Measurements from ENCODE around the gene BCL3. TPM values are rescaled to one million over a fixed set of nuclear protein-coding genes. Genes with fewer than 3 reads are reported as not detected.

BCL3 gene
- total and polyA plus RNA-seq, 2 of the 13 experiments (the other 11 are each of a cell fraction or from before 2014, with no cell fraction given), result 2.3 to 4.0 TPM

DNA sequence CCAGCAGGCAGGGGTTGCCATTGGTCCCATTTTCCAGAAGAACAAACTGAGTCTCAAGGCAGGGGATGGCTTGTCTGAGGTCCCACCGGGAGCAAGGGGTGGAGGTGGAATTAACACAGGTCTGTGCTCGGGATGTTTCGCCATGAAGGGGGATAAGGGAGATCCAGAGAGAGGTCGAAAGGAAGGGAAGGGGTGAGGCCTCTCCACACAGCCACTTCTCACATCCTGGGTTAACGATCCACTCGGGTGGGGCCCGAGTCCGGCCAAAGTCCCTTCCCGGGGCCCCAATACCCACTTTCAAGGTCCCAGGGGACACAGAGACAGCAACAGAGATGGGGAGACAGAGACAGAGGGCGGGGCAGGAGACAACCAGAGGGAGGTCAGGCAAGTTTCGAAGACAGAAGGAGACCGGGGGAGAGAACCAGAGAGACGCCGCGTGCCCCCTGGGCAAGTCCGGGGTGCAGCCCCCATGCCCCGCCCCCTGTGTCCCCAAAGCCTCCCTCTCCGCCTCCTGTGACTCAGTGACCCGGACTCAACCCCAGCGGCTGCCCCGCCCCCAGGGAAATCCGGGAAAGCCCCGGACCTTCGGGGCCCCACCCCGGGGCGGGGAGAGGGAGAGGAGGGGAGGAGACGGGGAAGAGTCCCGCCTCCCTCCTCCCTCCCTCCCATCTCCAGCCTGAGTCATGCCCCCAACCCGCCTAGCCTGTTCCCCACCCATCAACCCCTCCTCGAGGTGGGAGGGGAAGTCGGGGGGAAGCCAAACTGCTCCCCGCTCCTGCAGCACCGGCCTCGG, 1.4 kb upstream of the BCL3 start (continued):
- TF ChIP-seq, protein P1, sequence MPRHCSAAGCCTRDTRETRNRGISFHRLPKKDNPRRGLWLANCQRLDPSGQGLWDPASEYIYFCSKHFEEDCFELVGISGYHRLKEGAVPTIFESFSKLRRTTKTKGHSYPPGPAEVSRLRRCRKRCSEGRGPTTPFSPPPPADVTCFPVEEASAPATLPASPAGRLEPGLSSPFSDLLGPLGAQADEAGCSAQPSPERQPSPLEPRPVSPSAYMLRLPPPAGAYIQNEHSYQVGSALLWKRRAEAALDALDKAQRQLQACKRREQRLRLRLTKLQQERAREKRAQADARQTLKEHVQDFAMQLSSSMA (CRISPR knock-in tag; IDR thresholded peaks at IDR 0.05), result no peak
- TF ChIP-seq, protein P2, sequence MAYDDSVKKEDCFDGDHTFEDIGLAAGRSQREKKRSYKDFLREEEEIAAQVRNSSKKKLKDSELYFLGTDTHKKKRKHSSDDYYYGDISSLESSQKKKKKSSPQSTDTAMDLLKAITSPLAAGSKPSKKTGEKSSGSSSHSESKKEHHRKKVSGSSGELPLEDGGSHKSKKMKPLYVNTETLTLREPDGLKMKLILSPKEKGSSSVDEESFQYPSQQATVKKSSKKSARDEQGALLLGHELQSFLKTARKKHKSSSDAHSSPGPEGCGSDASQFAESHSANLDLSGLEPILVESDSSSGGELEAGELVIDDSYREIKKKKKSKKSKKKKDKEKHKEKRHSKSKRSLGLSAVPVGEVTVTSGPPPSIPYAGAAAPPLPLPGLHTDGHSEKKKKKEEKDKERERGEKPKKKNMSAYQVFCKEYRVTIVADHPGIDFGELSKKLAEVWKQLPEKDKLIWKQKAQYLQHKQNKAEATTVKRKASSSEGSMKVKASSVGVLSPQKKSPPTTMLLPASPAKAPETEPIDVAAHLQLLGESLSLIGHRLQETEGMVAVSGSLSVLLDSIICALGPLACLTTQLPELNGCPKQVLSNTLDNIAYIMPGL (CRISPR knock-in tag; IDR thresholded peaks at IDR 0.05; ENCODE audit: borderline replicate concordance in 1 of 2, low read depth in 1 of 2), result no peak
- TF ChIP-seq ZFP36L1 (CRISPR knock-in tag; IDR thresholded peaks at IDR 0.05) (no peak), KDM3A (CRISPR knock-in tag; IDR thresholded peaks at IDR 0.05; ENCODE audit: low read depth) (no peak), ETV5 (CRISPR knock-in tag; IDR thresholded peaks at IDR 0.05; ENCODE audit: borderline replicate concordance) (peak; percentile 55; the same call in 1 of the 2 replicates), ZSCAN20 (CRISPR knock-in tag; IDR thresholded peaks at IDR 0.05; ENCODE audit: borderline replicate concordance) (0 out of 2 replicates have a peak, but pooled peaks have one; percentile 46), SKI (IDR thresholded peaks at IDR 0.05; ENCODE audit: partially characterized antibody) (peak; percentile 26), ZSCAN25 (CRISPR knock-in tag; IDR thresholded peaks at IDR 0.05) (peak; percentile 98), HOXA5 (CRISPR knock-in tag; IDR thresholded peaks at IDR 0.05) (no peak), ZNF3 (CRISPR knock-in tag; IDR thresholded peaks at IDR 0.05) (no peak), NFE2L1 (CRISPR knock-in tag; IDR thresholded peaks at IDR 0.05; ENCODE audit: borderline replicate concordance) (no peak), ZNF775 (CRISPR knock-in tag; IDR thresholded peaks at IDR 0.05; ENCODE audit: borderline replicate concordance) (no peak), ZNF598 (CRISPR knock-in tag; IDR thresholded peaks at IDR 0.05; ENCODE audit: borderline replicate concordance) (no peak), ZFP1 (CRISPR knock-in tag; IDR thresholded peaks at IDR 0.05) (no peak), SP4 (CRISPR knock-in tag; IDR thresholded peaks at IDR 0.05) (peak; percentile 79), SIX4 (CRISPR knock-in tag; IDR thresholded peaks at IDR 0.05) (no peak), ZNF333 (CRISPR knock-in tag; IDR thresholded peaks at IDR 0.05; ENCODE audit: borderline replicate concordance) (peak; percentile 85; the same call in 1 of the 2 replicates), GABPA (IDR thresholded peaks at IDR 0.05; ENCODE audit: low read depth, low read length) (no peak), GABPA (CRISPR knock-in tag; IDR thresholded peaks at IDR 0.05; ENCODE audit: low read depth) (no peak)
- TF ChIP-seq, protein P3, sequence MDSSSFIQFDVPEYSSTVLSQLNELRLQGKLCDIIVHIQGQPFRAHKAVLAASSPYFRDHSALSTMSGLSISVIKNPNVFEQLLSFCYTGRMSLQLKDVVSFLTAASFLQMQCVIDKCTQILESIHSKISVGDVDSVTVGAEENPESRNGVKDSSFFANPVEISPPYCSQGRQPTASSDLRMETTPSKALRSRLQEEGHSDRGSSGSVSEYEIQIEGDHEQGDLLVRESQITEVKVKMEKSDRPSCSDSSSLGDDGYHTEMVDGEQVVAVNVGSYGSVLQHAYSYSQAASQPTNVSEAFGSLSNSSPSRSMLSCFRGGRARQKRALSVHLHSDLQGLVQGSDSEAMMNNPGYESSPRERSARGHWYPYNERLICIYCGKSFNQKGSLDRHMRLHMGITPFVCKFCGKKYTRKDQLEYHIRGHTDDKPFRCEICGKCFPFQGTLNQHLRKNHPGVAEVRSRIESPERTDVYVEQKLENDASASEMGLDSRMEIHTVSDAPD (CRISPR knock-in tag; IDR thresholded peaks at IDR 0.05), result 0 out of 2 replicates have a peak, but pooled peaks have one; percentile 24
